WI38 (cell line): ENCODE results near the gene SEC16A.
A peak's percentile ranks its signal among the peaks of the same experiment; 100 is the strongest.
"Not testable (repeated sequence)": the region's sequence is repeated elsewhere in the genome, so short reads cannot be mapped to it uniquely, and the experiment has no call there.

Experiments used
- H3K4me3 ChIP-seq: 2 replicates; pipeline ENCODE4 v1.5.1; 2011; ENCODE audit warnings: low read depth, mild to moderate bottlenecking, control low read depth, low read length
- CTCF ChIP-seq: IDR thresholded peaks from 2 replicates; pipeline ENCODE4 v1.5.1; 2012; ENCODE audit warnings: low read depth, mild to moderate bottlenecking, control low read depth, low read length

The SEC16A gene

GRCh38 chr9:136410500-136411287 is 72.1 kb downstream of the SEC16A start, which contains the start of the genes ENTR1 and PMPCA:
ENTR1 (minus strand) TSS chr9:136410614; CDS start chr9:136410397, 217 bp downstream.
PMPCA (plus strand) TSS chr9:136410658; CDS start chr9:136410669, 11 bp downstream.
- H3K4me3 ChIP-seq = peak within 1 kb of the TSS; percentile 97
- no peak for TF ChIP-seq CTCF

GRCh38 chr9:136409557-136410455 is 73.0 kb downstream of the SEC16A start:
- no peak for TF ChIP-seq CTCF
- peak overlapping the region; percentile 97 for H3K4me3 ChIP-seq

- TF ChIP-seq CTCF = no peak
- no peak overlapping the region for H3K4me3 ChIP-seq
Observed at GRCh38 chr9:136407911-136408310, 74.9 kb downstream of the SEC16A start.

- H3K4me3 ChIP-seq = not testable (repeated sequence)
Observed at GRCh38 chr9:136407061-136407460, 75.8 kb downstream of the SEC16A start.

GRCh38 chr9:136405904-136406303 is 76.9 kb downstream of the SEC16A start:
- not testable (repeated sequence) for H3K4me3 ChIP-seq

- no peak for TF ChIP-seq CTCF
- no peak overlapping the region for H3K4me3 ChIP-seq
Observed at GRCh38 chr9:136405481-136405880, 77.4 kb downstream of the SEC16A start.

GRCh38 chr9:136404801-136405136 is 78.1 kb downstream of the SEC16A start:
- H3K4me3 ChIP-seq = no peak overlapping the region
- no peak for TF ChIP-seq CTCF

- TF ChIP-seq CTCF = no peak
- H3K4me3 ChIP-seq = no peak overlapping the region
Observed at GRCh38 chr9:136403915-136404800, 78.7 kb downstream of the SEC16A start.
